ENCODE measurements around the gene FGD6.

DNA sequence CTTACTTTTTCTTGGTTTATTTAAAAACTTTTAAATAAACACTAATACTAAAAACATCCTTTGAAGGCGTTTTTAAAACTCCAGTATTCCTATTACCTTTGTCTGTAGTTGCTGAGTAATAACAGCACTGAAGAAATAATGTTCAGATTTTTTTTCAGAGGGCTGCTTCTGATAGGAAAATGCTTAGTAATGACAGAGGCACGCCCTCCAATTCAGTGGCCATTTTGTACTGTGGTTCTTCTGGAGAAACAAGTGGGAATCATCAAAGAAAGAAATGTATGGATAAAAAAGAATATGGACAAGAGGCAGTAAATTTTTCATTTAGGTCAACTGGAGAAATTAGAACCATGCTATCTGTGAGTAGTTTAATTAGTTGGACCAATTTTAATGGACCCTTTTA lies 13.9 kb upstream of the FGD6 start:
- TF ChIP-seq, protein P1, sequence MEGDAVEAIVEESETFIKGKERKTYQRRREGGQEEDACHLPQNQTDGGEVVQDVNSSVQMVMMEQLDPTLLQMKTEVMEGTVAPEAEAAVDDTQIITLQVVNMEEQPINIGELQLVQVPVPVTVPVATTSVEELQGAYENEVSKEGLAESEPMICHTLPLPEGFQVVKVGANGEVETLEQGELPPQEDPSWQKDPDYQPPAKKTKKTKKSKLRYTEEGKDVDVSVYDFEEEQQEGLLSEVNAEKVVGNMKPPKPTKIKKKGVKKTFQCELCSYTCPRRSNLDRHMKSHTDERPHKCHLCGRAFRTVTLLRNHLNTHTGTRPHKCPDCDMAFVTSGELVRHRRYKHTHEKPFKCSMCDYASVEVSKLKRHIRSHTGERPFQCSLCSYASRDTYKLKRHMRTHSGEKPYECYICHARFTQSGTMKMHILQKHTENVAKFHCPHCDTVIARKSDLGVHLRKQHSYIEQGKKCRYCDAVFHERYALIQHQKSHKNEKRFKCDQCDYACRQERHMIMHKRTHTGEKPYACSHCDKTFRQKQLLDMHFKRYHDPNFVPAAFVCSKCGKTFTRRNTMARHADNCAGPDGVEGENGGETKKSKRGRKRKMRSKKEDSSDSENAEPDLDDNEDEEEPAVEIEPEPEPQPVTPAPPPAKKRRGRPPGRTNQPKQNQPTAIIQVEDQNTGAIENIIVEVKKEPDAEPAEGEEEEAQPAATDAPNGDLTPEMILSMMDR (IDR thresholded peaks at IDR 0.05), result no peak
- no peak for TF ChIP-seq HDAC2 (IDR thresholded peaks at IDR 0.05)
- no peak for TF ChIP-seq EP300 (IDR thresholded peaks at IDR 0.05)
- TF ChIP-seq RFX5 (IDR thresholded peaks at IDR 0.05), result no peak
- TF ChIP-seq TP53 (CRISPR knock-in tag; IDR thresholded peaks at IDR 0.05), result no peak
- no peak for TF ChIP-seq POLR2A (IDR thresholded peaks at IDR 0.05; ENCODE audit: low read length)
